ENCODE data around the gene GNLY.

DNA sequence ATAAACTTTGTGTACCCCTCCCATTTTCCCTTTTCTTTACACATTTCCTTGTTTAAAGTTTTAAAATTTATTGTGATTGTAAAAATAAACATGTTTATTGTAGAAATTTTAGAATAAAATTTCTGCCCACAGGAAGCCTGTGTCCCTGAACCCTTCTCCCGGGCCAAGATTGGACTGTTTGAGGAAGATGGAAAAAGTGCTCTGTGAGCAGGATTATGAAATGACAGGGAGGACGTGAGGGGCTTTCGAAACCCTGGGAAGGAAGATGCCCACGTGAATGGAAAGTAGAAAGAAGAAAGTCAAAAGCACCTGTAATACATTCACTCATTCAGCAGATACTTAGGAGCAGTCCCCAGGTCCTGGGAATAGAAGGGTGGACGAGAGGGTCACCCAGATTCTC lies 34.2 kb downstream of the GNLY start:
- TF ChIP-seq, protein P1, sequence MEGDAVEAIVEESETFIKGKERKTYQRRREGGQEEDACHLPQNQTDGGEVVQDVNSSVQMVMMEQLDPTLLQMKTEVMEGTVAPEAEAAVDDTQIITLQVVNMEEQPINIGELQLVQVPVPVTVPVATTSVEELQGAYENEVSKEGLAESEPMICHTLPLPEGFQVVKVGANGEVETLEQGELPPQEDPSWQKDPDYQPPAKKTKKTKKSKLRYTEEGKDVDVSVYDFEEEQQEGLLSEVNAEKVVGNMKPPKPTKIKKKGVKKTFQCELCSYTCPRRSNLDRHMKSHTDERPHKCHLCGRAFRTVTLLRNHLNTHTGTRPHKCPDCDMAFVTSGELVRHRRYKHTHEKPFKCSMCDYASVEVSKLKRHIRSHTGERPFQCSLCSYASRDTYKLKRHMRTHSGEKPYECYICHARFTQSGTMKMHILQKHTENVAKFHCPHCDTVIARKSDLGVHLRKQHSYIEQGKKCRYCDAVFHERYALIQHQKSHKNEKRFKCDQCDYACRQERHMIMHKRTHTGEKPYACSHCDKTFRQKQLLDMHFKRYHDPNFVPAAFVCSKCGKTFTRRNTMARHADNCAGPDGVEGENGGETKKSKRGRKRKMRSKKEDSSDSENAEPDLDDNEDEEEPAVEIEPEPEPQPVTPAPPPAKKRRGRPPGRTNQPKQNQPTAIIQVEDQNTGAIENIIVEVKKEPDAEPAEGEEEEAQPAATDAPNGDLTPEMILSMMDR (IDR thresholded peaks at IDR 0.05) = no peak
- TF ChIP-seq POLR2A (IDR thresholded peaks at IDR 0.05) = no peak
